GM20431 (cell line): ENCODE data around the gene ANKH.

ENCODE experiments used
- in situ Hi-C: fragments of 300-500 bp; cut with MseI, MboI; formaldehyde crosslinking; loops from one replicate; pipeline ENCODE4 v1.15.0; 2020; ENCODE audit warnings: low sequenced_read_pairs; ENCODE audit not compliant: unreplicated experiment

The ANKH gene

DNA sequence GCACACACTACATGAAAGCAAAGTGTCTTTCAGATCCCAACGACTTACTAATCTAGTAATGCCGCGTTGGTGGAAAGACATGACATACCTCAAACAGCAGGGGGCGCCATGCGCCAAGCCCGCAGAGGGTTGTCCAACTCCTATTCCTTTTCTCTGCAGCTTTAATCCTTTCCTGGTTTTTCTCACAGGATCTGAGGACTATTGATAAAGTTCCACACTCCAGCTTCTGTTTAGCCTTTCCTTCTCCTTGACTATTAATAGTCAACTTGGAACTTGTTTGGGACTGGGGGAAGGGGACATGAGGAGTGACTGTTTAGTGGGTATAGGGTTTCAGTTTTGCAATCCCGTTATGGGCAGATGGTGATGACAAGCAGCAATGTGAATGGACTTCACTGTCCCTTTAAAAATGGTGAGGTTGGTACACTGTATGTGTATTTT, 144.1 kb downstream of the ANKH start:
- in situ Hi-C loops: no loop called here

DNA sequence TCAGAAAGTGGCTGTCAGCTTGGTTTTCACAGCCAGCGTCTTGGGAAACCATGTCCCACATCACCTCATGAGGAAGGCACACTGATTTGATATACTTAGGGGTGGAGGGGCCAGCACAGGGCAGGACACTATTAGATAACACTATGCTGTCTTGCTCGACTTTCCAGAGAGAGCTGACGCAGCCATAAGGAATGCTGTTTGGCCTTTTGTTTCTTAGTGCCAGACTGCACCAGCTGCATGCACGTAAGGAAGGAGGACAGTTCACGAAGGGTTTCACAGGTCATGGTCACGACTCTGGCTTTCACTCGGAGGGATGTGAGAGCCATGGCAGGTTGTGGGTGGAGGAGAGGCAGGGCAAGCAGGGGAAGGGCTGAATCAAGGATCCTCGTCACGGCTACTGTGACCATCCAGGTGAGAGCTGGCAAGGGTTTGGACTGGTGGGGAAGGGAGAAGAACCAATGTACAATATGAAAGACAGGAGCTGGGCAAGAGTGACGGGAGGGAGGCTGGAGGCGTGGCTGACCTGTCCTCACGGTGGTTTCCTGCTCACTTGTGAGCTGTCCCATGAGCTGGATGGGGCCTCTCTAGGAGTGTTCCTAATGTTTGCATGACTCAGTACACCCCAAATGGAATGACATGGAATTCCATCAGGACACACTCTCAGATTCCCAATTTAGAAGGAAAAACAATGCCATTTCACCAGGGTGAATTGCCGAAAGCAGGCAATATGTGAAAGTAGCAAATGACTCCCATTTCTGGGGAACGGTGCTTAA, 145.3 kb downstream of the ANKH start:
- in situ Hi-C loops: no loop called here

DNA sequence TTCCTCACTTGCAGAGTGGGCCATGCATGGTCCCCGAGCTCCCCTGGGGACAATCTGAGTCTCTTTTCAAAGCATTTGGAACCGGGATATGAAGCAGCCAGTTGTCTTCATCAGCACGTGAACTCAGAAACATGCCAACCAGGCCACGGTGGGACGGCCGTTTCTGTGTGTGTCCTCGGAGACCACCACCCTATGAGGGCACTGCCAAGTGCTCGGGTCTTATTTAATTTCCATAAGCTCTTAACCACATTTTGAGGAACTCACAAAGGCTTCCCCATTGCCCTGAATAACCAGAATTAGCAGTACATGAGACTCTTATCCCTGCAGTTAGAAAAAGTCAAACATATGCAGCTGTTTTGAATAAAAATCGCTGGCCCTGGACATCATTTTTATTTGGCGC, 146.9 kb downstream of the ANKH start:
- in situ Hi-C loops: loop anchor here (5.0 kb wide), 1 partner anchor 278 kb away; no protein-coding TSS in a partner anchor

DNA sequence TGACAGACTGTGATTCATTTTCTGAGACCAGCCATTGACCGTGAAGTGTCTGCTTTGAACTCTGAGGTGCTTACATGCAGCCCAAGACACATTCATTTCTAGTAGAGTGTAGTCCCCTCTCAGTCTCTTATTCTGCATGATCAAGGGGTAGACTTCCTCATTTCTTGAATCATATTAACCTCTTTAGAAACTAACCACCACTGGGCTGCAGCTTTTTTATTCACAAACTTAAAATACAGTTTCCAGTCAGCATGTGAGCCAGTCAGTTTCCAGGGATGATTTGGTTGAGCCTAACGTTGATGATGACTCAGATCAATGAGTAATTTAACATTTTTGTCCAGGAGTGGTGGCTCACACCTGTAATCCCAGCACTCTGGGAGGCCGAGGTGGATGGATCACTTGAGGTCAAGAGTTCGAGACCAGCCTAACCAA, 147.9 kb downstream of the ANKH start:
- in situ Hi-C loops: loop anchor here (5.0 kb wide), 1 partner anchor 279 kb away; no protein-coding TSS in a partner anchor

DNA sequence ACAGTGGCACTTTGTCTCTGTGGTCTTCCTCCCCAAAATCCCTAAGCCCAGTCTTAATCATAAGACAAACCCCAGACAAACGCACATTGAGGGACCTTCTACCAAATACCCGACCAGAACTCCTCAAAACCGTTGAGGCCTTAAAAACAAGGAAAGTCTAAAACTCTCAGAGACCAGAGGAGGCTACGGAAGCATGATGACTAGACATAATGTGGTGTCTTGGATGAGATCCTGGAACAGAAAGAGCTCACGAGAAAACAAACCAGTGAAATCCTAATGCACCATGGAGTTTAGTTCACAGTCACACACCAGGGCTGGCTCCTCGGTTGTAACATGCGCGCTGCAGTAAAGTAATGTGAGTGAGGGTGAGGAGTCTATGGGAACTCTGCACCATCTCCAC, 148.7 kb downstream of the ANKH start:
- in situ Hi-C loops: loop anchor here (5.0 kb wide), 1 partner anchor 279 kb away; no protein-coding TSS in a partner anchor

DNA sequence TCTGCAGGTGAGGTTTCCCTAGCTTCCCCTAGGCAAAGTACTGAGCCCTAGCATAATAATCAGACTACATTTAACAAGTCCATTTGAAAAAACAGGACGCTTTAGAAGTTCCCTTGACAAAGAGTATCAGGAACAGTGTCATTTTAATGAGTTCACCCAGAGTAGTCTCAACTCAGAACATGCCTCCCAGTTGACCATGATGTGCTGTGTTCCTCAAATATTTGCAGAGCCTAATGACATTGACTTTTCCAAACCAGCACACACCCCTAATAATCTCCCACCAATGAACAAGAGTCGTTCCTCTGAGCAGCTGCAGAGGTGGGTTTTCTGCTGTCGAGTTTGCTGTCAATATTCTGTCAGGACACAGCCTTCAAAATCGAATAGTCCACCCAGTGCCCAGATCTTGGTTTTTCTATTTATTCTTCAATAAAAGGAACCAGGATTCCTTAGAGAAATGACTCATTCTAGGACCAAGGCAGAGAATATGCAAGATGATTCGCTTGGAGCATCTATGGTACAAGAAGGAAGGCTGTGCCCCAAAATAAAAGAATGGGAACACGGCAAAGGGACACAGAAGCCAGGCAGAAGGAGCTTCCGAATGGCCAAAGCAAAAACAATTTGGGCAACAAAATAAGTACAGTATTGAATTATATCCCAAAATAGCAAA, 149.5 kb downstream of the ANKH start:
- in situ Hi-C loops: loop anchor here (5.0 kb wide), 1 partner anchor 280 kb away; no protein-coding TSS in a partner anchor

DNA sequence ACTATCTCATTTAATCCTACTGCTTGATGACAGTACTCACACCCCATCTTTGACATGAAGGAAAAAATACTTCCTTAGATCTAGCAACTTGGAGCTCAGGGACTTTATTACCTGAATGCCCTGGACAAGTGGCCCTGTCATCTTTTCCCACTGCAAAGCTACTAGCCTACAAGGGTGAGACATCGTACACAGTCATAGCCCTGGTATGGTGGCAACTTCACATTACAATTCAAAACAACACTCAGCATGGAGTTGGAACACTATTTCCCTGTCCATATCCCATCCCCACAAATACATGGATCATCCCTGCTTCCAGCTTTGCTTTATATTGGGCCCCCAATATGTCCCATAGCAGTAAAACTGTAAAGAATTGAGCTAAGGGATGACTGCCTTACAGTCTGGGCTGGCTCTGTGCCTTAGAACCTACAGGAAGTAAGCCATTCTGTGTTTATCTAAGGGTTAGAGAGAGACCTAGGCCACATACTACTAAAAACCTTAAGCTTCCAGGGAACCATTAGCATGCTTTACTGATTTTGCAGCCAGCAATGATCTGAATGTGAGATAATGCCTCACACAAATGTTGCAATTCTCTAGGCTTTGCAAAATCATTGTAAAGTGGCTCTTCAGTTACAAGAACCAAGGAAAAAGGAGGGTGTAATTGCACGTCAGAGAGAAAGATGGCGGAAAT, 151.2 kb downstream of the ANKH start:
- in situ Hi-C loops: loop anchor here (5.0 kb wide), 1 partner anchor 282 kb away; no protein-coding TSS in a partner anchor

DNA sequence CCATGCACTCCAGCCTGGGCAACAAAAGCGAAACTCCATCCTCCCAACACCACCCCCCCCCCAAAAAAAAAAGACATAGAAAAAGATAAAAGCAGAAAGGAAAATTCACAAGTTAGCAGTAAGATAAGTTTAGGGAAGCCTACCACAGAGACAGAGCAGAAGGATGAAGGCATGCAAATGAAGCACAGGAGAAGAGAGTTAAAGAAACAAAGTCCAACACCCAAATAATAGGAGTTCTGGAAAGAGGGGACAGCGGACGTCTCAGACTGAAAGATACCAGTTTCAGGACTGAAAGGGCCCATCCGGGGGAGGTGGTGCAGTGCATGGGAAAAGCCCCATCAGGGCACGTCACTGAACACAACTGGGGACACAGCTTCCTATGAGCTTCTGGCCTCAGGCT, 152.8 kb downstream of the ANKH start:
- in situ Hi-C loops: no loop called here

DNA sequence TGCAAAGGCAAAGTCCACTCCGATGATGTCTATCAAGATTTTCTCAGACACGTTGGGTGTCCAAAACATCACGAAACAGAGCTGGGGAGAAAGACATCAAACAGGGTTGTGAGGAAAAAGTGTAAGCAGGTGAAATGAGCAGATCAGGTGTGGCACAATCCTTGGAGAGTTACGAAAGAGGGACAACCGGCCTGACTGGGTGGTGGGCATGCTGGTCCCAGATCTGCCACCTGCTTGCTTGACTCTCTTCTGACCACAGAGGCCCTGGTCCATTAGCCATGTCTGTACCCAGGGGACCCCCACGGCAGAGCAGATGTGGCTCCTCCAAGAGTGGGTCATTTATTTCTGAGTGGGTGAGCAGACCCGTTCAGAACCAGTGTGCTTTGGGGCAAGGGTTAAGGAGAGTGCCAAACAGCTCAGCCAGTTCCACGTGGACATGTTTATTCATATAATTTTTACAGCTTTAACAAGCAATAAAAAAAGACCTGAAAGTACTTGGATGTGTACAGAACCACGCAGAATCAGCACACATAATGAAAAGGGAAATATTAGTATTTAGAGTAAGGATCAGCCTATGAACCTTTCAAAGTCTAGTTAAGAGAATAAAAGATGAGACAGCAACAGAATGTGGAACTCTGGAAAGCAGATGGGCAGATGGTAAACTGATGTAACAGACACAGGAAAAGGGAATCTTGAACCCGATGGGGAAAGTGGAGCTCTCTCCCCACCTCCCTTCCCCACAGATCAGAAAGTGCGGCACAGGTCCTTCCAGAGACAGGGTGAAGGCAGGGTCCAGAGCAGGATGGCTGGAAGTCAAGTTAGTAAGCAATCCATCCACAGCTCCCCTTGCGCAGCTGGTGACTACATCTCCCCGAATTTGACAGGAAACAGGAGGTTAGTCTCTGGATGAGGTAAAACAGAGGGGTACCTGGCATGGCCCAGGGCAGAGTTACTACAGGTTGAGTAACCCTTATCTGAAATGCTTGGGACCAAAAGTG, 154.5 kb downstream of the ANKH start:
- in situ Hi-C loops: no loop called here

DNA sequence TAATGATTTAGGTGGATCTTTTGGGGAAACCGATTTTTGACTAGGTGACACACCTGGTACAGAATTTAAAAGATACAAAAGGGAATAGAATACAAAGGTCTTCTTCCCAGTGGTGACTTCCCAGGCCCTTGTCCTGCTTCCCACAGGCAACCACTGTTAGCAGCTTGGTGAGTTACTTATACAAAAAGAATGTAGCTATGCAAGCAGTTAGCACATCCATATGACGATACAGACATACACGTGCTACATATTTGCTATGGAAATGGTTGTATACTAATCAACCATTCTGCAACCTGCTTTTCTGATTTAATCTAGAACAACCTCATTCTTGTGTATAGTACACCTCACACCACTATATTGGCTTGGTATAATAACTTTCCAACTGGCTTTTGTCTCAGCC, 156.1 kb downstream of the ANKH start:
- in situ Hi-C loops: no loop called here

DNA sequence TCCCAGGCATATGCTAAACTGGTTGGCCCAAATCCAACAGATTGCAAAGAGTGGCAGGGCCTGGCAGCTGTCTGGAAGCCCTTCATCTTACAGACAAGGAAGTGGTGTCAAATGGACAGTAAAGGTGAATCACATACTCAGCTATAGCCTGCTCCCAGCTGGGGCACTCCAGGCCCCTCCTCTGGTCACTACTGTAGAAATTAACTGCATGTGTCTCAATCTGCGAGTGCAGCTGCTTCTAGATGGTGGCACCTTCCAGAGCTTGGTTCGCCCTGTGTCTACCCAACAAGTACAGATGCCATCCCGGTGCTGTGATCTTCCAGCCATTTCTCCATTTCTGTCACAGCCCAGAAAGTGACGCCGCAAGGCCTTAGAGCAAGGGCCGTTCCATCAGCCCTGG, 156.9 kb downstream of the ANKH start:
- in situ Hi-C loops: no loop called here

DNA sequence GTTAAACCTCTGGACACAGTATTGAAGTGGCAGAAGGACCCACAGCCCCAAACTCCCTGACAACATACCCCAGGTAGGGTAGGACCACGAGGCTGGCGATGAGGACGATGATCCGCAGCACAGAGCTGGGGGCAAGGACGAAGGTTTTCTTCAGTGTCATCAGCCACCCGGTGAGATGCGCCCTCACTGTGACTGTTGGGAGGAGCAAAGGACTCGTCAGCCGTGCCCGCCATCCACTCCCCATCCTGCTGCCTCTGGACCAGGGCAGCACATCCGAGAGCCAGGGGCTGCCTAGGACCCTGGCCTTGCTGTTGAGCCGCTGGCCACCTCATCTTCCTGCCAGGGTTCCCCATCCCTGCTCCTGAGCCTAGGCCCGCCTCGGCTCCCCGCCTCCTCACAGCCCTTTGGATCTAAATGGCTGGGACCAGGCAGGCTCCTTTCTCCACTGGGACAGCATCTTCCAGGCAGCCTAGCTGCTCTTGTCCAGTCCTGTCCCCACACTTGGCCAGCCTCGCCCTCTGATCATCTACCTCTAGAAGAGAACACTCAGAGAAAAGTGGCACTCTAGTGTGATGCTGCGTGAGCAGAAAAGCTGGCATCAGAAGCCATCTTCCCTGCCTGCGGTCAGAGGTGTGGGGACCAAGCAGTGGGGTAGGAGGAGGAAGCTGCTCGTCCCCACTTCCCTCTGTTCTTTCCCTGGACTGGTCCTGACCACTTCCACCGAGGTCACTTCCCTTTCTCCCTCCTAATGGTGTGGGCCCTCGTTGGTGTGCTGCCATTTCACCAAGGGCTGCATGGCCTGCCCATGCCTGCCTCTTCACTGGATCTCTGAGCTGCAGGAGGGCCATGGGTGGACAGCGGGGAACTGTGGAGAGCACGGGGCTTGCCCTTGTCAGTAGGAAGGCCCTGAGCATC, 157.8 kb downstream of the ANKH start:
- in situ Hi-C loops: no loop called here

DNA sequence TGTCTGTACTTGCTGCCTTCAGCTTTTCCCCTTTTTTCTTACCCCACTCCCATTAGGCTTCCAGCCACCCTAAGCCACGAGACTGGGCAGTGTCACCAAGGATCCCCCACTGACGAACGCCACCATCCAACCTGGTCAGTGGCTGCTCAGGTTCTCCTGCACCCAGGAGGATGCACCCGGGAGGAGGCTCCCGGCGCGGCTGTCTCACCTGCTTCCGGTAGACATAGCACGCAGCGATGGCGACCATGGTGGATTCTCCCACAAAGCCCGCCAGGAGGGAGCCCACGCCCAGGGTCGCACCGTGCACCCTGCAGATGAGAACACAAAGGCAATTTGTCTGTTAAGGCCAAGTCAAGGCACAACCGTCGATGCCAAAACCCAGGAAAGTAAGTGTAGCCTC, 158.9 kb downstream of the ANKH start:
- in situ Hi-C loops: no loop called here

DNA sequence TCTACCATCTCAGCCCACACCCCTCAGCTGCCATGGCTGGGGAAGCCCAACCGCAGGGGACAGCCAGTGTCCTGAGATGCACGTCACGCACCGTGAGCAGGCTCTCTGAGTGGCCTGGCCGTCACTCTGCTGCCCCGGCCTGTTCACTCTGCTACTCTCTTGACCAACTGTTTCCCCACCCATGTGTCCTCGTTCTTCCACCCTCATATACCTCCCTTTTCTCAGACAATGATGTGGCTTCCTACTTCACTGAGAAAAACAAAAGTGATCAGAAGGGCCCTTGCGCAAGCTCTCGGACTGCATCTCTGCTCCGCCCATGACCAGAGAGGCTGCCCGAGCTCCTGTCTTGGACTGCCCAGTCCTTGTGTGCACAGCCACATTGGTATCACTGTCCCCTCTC, 159.4 kb downstream of the ANKH start:
- in situ Hi-C loops: no loop called here

DNA sequence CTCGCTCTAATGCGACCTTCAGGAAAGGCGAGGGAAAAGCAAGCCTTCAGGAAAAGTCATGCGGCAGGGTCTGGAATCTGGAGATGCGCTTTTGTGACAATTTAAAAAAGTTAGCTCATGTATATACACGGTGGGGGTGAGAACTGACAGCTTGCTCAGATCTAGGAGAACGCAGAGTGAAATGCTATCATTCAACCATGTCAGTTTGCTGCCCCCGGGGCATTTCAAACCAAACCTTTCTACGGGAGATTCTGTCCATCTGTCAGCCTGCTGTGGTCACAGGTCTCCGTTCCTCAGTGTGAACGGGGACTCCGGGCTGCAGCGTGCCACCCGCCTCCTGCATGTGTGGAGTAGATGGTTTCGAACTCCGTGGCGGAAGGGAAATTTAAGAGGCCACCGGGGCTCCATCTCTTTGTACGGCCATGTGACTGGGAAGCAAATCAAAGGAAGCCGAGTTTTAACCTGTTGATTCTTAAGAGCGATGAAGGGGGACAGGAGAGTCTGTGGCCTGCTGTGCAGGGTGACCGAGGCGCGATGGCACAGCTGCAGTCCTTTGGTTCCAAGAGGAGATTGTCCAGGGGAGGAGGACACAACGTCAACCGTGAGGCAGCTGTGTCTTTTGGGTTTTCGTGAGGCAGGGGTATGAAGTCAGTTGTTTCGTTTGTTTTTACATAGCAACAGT, 161.1 kb downstream of the ANKH start:
- in situ Hi-C loops: no loop called here

DNA sequence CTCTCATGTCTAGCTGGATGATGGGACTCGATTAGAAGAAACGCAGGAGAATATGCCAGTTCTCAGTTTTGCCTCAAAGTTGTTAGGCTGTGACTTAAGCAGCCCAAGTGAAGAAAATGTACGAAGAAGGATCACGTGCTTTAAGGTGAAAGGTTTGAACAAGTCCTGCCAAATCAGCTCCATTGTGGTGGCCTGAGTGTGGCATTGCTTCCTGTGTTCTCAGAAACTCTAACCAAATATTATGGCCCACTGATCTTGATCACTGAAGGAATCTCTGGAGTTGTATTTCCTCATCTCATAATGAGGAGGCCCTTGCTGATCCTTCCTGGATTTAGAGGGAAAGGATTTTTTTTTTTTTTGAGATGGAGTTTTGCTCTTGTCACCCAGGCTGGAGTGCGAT, 163.0 kb downstream of the ANKH start:
- in situ Hi-C loops: no loop called here

DNA sequence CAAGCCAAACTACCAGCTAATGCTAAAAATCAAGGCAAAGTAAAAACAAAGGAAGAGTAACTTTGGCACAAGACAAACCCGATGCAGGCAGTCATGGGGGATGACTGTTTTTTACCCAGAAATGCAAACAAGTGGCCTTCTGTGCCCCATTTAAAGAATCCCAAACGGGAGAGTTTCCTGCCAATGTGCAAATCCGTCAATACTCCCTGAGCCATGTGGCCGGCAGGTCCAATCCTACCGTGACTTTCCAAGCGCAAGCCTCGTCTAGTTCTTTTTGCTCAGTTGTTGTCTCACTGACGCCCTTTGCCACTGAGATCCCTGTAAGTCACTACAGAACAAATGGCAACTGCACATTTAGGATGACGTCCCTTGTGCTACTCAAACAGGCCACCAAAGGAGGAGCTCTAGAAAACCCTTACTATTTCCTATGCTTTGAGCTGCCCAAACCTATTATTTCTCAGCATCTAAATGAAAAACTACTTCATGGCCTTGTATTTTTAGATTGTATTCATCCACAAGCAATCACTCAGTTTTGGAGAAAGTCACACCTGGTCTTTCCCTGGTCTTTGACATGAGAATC, 163.7 kb downstream of the ANKH start:
- in situ Hi-C loops: no loop called here

DNA sequence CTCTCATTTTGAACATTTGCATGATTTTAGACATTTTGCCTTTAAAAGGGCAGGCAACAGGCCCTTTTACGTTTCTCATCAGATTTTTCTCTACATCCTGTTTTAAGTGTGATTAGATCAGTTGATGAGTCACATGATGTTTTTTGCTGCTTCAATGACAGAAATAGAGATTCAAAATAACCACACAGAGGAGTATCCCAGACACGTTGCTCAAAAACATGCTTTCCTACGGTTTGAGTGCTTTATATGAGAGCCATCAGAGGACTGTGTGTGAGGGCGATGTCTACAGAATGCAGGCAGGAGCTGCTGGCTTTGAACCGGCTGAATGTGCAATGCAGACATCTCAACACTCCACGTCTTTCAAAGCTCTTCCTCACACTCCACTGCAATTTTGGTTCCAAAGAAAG, 165.0 kb downstream of the ANKH start:
- in situ Hi-C loops: no loop called here
